Spleen (tissue), 7 donors: Measurements from ENCODE around the gene L3HYPDH.

ENCODE experiments used
- CTCF ChIP-seq, 11 experiments: fragments of 200-600 bp in 7 of 11; fragments of 450-650 bp in 4 of 11; sonication (generic) in 4 of 11; IDR thresholded peaks in 8 of 11; conservative IDR thresholded peaks in 3 of 11; 1 replicate in 7 of 11; 2 replicates in 4 of 11; pipeline versions ENCODE4 v1.4.0 to v1.8.0; 2016 to 2021; ENCODE audit warnings: antibody characterized with exemption in 11 of 11, inconsistent platforms in 4 of 11, mild to moderate bottlenecking in 1 of 11
- POLR2AphosphoS5 ChIP-seq, 3 donors: sonication (generic); formaldehyde crosslinking; IDR thresholded peaks; one replicate each; pipeline ENCODE4 v1.5.1; 2017; ENCODE audit warnings: antibody characterized with exemption in 3 of 3
- donor health status: DM: no; HTN: no; CAD: no; lungs with moderate emphysema.
- donor health status: DM: no; HTN: no; CAD: no.
- donor health status: DM: no; HTN: no; CAD: no.

- TF ChIP-seq POLR2AphosphoS5 (IDR thresholded peaks at IDR 0.05) (no peak), CTCF (IDR thresholded peaks at IDR 0.05 in 8 of 11, conservative IDR thresholded peaks at IDR 0.05 in 3 of 11) (no peak)
Observed at GRCh38 chr14:59484639-59485175, 499 bp upstream of the L3HYPDH start.
